ENCODE results near the gene CDH4. TPM values are rescaled to one million over a fixed set of nuclear protein-coding genes. Genes with fewer than 3 reads are reported as not detected.

The CDH4 gene
- total RNA-seq, 4 donors from 2014 or later = under 0.01 to 0.56 (median 0.19) TPM; not detected in 1

DNA sequence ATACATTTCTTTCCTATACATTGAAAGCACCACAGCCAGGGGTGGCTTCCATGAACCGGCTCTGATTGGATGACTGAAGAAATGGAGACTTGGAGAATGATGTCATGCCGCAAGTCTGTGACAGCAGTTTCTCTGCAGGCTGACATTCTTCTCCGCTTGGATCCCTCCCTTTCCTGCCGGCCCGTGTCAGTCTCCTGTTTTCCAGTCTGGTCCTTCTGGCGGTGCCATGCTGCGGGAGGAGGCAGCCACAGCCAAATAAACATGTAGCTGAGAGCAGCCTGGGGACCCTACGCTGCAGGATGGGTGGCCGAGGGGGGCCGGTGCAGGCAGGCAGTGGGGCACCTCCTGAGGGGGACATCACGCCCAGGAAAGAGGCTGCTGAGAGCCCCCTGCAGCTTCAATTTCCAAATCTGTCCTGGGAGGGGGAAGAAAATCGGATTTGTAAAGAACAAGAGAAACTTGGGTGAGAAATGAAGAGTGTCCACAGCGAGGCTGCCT is 635.6 kb downstream of the CDH4 start:
- ATAC-seq (ENCODE audit: low FRiP score) (no peak), DNase-seq (ENCODE audit: low spot score) (no peak)
- TF ChIP-seq CTCF (IDR thresholded peaks at IDR 0.05) = no peak

DNA sequence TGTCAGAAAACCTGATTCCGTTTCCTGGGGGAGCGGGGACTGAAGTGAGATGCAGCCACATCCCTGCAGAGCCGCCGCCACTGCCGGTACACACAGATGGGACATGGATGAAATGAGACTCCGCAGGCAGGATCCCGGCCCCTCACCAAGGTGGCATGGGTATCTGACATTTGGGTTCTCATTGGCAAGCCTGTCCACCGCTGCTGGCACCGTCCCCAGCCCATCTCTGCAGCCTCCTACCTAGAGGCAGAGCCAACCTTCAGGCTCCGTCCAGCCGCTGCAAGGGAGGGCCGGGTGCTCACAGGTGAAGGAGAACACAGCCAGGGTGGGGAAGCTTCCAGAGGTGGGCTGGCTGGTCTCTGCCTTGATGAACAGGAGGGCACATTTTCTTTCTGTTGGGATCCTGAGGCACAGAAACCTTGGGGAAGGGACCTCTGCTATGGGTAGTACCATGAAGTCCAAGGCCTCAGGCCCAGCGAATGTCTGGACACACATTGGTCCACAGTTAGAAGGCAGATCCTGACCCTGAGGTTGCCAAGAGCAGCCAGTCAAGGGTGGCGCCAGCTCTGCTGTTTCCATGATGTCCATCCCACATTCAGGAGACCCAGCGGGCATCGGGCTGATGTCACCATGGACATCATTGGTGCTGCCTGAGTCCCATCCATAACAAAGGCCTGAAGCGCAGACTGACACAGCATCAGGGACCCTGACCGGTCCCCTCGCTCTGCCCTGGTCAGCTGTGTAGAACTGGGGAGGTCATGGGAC is 636.2 kb downstream of the CDH4 start:
- ATAC-seq (ENCODE audit: low FRiP score) (no peak), DNase-seq (ENCODE audit: low spot score) (no peak)
- TF ChIP-seq CTCF (IDR thresholded peaks at IDR 0.05) = no peak

- no peak for DNase-seq (ENCODE audit: low spot score)
- no peak for TF ChIP-seq CTCF (IDR thresholded peaks at IDR 0.05)
Observed at GRCh38 chr20:61889659-61890058, 637.6 kb downstream of the CDH4 start.

GRCh38 chr20:61890210-61890609 is 638.1 kb downstream of the CDH4 start:
- DNase-seq (ENCODE audit: low spot score) (no peak), ATAC-seq (ENCODE audit: low FRiP score) (no peak)
- no peak for TF ChIP-seq CTCF (IDR thresholded peaks at IDR 0.05)

More at GRCh38 chr20:61889659-61890058, 637.6 kb downstream of the CDH4 start:
- no peak for ATAC-seq (ENCODE audit: low FRiP score)

- no peak for ATAC-seq (ENCODE audit: low FRiP score)
- no peak for TF ChIP-seq CTCF (IDR thresholded peaks at IDR 0.05)
- no peak for DNase-seq (ENCODE audit: low spot score)
Observed at GRCh38 chr20:61891476-61891875, 639.4 kb downstream of the CDH4 start.

DNA sequence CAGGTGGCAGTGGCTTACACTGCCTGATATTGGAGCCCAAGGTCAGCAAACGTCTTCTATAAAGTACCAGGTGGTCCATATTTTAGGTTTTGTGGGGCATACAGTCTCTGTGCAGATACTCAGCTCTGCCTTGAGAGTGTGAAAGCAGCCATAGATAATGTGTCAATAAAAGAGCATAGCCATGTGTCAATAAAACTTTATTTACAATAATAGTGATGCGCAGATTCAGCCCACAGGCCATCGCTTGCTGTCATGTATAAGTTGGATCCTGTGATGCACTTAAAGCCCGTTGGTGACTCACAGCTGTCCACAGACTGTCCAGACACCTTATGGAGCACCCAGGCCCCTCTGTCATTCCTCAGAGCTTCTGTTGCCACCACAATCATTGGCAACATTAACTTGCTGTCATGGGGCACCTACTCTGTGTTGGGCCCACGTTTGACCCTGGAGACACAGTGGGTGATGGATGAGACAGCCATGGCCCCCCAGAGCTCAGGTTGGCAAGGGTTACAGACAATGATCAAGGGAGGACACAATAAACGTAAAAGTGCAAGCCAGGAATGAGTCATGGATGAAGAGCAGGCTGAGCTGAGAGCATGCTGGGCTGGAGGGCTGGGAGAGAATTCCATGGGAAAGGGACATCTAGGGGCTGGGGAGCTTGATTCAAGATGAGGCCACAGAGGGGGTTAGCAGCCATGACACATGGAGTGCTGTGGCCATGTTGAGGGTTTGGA is 640.0 kb downstream of the CDH4 start:
- no peak for ATAC-seq (ENCODE audit: low FRiP score)
- DNase-seq (ENCODE audit: low spot score) = no peak
- TF ChIP-seq CTCF (IDR thresholded peaks at IDR 0.05) = no peak
